Natural killer cell (primary cell): ENCODE data around the gene TP53INP2. TPM values are rescaled to one million over a fixed set of nuclear protein-coding genes. Genes with fewer than 3 reads are reported as not detected.

ENCODE experiments used
- ATAC-seq, 3 donors: fragments of 150-1000 bp in 2 of 3; fragments of 200-7000 bp in 1 of 3; cut with Tn5 transposase; 1 replicate in 1 of 3; 2 replicates in 2 of 3; pipeline ENCODE4 v1.10.0; 2021; ENCODE audit warnings: mild to moderate bottlenecking in 2 of 3, moderate library complexity in 2 of 3
- DNase-seq, 2 donors: peaks; one replicate each; pipeline versions ENCODE4 v3.0.0 to v3.0.0-alpha.2; 2013 to 2021; ENCODE audit warnings: mixed read lengths in 1 of 2
- H3K27ac ChIP-seq: one replicate; pipeline ENCODE4 v1.5.1; 2013; ENCODE audit warnings: mild to moderate bottlenecking, low read length
- H3K27me3 ChIP-seq: one replicate; pipeline ENCODE4 v1.6.1; 2013; ENCODE audit warnings: low read length; ENCODE audit not compliant: control insufficient read depth, insufficient read depth
- H3K36me3 ChIP-seq: one replicate; pipeline ENCODE4 v1.6.1; 2013; ENCODE audit warnings: low read length; ENCODE audit not compliant: control insufficient read depth, insufficient read depth
- H3K4me1 ChIP-seq: one replicate; pipeline ENCODE4 v1.6.1; 2013; ENCODE audit warnings: low read length; ENCODE audit not compliant: control insufficient read depth, insufficient read depth
- H3K4me3 ChIP-seq: one replicate; pipeline ENCODE4 v1.5.1; 2013; ENCODE audit warnings: low read length
- H3K9me3 ChIP-seq: one replicate; pipeline ENCODE4 v1.6.1; 2013; ENCODE audit warnings: low read length; ENCODE audit not compliant: control insufficient read depth, insufficient read depth
- H3K27ac Mint-ChIP-seq, 2 donors: one replicate each; pipeline ENCODE4 v1.8.0; 2022; ENCODE audit warnings: mild to moderate bottlenecking in 2 of 2, mixed read lengths in 2 of 2, moderate library complexity in 1 of 2
- H3K27me3 Mint-ChIP-seq, 2 donors: one replicate each; pipeline ENCODE4 v1.8.0; 2022; ENCODE audit warnings: low read depth in 2 of 2, mixed read lengths in 2 of 2
- H3K36me3 Mint-ChIP-seq: one replicate; pipeline ENCODE4 v1.8.0; 2022; ENCODE audit warnings: mixed read lengths
- H3K4me1 Mint-ChIP-seq, 2 donors: one replicate each; pipeline ENCODE4 v1.8.0; 2022; ENCODE audit warnings: mixed read lengths in 2 of 2
- H3K4me3 Mint-ChIP-seq: one replicate; pipeline ENCODE4 v1.8.0; 2022; ENCODE audit warnings: mild to moderate bottlenecking, moderate library complexity, mixed read lengths
- H3K9me3 Mint-ChIP-seq, 2 donors: one replicate each; pipeline ENCODE4 v1.8.0; 2022; ENCODE audit warnings: mixed read lengths in 2 of 2
- WGBS: methylation state at CpG from one replicate; pipeline ENCODE4 v1.1.7; 2013; ENCODE audit warnings: missing lambda C conversion rate; ENCODE audit not compliant: insufficient coverage; 5-methylcytosine and 5-hydroxymethylcytosine counted together
- intact Hi-C: fragments of 100-400 bp; cut with micrococcal nuclease; formaldehyde crosslinking; loops from one replicate; pipeline ENCODE4 v1.14.2; 2022
- total RNA-seq, 4 donors: library from RNA; stranded (reverse); fragments of 120-200 nt in 1 of 4; gene quantifications; one replicate each; pipeline versions ENCODE4 v1.2.3 to v1.2.4, GENCODE V29; 2013 to 2022
- TF ChIP-seq, protein P1 (sequence below): fragments of 200-600 bp; IDR thresholded peaks from one replicate; pipeline ENCODE4 v1.8.0; 2022; ENCODE audit warnings: antibody characterized with exemption

TP53INP2 gene
- total RNA-seq, 3 donors from 2014 or later (not counting 1 experiment from before 2014, with no cell fraction given): 30.7 to 56.3 (median 35.9) TPM

GRCh38 chr20:34705397-34706301 is 1.5 kb downstream of the TP53INP2 start:
- WGBS: 72% methylated on average over 5 of the region's 6 CpGs
- H3K27ac ChIP-seq: peak overlapping the region; percentile 50
- DNase-seq: peak in 1 of 2 donors; percentile 18
- ATAC-seq: no peak
- peaks cover 23 to 34% of the 10 kb centered on the region in 2 donors for H3K4me1 Mint-ChIP-seq
- no peaks in the 10 kb centered on the region for H3K9me3 ChIP-seq
- H3K27me3 Mint-ChIP-seq: peaks cover 0 to 12% of the 10 kb centered on the region in 2 donors
- no peak overlapping the region for H3K4me3 ChIP-seq
- TF ChIP-seq, protein P1, sequence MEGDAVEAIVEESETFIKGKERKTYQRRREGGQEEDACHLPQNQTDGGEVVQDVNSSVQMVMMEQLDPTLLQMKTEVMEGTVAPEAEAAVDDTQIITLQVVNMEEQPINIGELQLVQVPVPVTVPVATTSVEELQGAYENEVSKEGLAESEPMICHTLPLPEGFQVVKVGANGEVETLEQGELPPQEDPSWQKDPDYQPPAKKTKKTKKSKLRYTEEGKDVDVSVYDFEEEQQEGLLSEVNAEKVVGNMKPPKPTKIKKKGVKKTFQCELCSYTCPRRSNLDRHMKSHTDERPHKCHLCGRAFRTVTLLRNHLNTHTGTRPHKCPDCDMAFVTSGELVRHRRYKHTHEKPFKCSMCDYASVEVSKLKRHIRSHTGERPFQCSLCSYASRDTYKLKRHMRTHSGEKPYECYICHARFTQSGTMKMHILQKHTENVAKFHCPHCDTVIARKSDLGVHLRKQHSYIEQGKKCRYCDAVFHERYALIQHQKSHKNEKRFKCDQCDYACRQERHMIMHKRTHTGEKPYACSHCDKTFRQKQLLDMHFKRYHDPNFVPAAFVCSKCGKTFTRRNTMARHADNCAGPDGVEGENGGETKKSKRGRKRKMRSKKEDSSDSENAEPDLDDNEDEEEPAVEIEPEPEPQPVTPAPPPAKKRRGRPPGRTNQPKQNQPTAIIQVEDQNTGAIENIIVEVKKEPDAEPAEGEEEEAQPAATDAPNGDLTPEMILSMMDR: no peak
- H3K27me3 ChIP-seq: no peaks in the 10 kb centered on the region
- peaks cover 33% of the 10 kb centered on the region for H3K4me1 ChIP-seq
- H3K9me3 Mint-ChIP-seq: no peaks in the 10 kb centered on the region
- H3K36me3 Mint-ChIP-seq: no peaks in the 10 kb centered on the region
- peak overlapping the region; percentile 94 to 98 for H3K27ac Mint-ChIP-seq
- intact Hi-C loops: loop anchor here (5.0 to 10.0 kb wide), 2 partner anchors 143 to 171 kb away; no protein-coding TSS in a partner anchor
- peak overlapping the region; percentile 94 for H3K4me3 Mint-ChIP-seq
- no peaks in the 10 kb centered on the region for H3K36me3 ChIP-seq

DNA sequence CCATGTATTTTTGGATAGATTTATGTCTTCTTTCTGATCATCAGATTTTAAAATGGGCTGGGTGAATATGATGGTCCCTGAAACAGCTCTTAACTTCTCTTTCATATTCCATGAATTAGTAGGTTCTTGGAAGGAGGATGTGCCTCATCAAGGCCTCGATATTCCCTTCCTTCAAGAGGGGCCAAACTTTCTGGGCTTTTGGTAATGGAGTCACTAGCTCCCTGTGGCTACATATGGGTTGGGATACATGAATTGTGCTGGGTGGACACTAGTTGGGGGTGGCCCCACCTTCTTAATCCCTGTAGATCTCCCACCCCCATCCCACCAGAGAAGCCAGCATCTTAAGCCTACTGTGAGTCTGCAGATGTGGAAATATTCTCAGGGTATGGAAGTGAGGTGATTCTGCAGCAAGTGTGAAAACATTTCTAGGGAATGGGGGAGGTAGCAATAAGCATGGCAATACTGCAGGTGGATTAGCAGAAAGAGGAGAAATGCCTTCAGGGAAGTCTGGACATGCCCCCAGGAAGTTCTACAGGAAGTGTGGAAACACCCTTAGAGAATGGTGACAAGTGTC is 2.2 kb downstream of the TP53INP2 start:
- H3K4me3 Mint-ChIP-seq: peak overlapping the region; percentile 45
- DNase-seq (no peak), ATAC-seq (no peak)
- no peak overlapping the region for H3K4me3 ChIP-seq
- no peak overlapping the region for H3K27ac ChIP-seq
- H3K9me3 ChIP-seq: no peaks in the 10 kb centered on the region
- peaks cover 0 to 10% of the 10 kb centered on the region in 2 donors for H3K27me3 Mint-ChIP-seq
- H3K27me3 ChIP-seq: peaks cover 3% of the 10 kb centered on the region
- H3K4me1 Mint-ChIP-seq: peaks cover 25 to 38% of the 10 kb centered on the region in 2 donors
- intact Hi-C loops: loop anchor here (5.0 to 10.0 kb wide), 2 partner anchors 144 to 172 kb away; no protein-coding TSS in a partner anchor
- H3K36me3 ChIP-seq: no peaks in the 10 kb centered on the region
- H3K27ac Mint-ChIP-seq: peak overlapping the region; percentile 94 to 98
- H3K9me3 Mint-ChIP-seq: no peaks in the 10 kb centered on the region
- TF ChIP-seq, protein P1: no peak
- H3K4me1 ChIP-seq: peaks cover 35% of the 10 kb centered on the region
- no CpG with 5 or more reads among the region's 1 CpG for WGBS
- H3K36me3 Mint-ChIP-seq: no peaks in the 10 kb centered on the region

DNA sequence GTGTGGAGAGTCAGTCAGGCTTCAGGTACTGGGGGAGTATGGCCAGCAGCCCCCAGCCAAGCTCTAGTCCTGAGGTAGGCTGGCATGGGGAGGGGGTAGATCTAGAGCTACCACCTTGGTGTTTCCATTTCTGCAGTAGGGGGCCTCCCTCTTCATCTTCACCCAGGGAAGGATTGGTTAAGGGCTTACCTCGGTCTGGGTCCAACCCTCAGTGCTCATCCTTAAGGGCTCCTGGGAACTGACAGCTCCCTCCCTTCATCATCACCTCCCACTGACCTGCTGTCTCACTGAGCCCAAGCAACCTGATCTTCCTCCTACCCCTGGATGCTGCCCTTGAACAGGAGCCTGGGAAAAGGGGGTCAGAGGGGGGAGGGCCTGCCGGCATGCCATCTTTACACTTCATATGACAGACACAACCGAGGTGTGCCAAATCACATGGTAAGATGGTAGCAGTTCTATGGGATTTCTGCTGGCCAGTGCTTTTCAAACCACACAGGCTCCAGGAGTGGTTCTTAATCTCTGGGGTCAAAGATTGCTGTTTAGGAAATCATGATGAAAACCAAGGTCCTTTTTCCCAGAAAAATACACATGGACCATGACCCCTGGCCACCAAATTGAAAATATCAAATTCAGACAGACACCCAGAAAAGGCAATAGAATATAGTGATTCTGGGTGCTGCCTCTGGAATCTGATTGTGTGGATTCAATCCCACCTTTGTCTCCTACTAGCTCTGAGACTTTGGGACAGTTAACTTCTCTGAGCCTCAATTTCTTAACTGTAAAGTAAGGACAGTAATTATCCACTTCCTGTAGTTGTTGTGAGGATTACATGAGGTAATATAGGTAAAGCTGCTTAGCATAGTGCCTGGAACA is 3.0 kb downstream of the TP53INP2 start:
- Histone ChIP-seq H3K9me3 (no peaks in the 10 kb centered on the region), H3K4me1 (peaks cover 35% of the 10 kb centered on the region), H3K4me3 (no peak overlapping the region), H3K36me3 (no peaks in the 10 kb centered on the region), H3K27ac (no peak overlapping the region), H3K27me3 (peaks cover 3% of the 10 kb centered on the region)
- 86% methylated on average over 2 of the region's 3 CpGs for WGBS
- H3K4me3 Mint-ChIP-seq: peak overlapping the region; percentile 45
- ATAC-seq (no peak), DNase-seq (no peak)
- intact Hi-C loops: loop anchor here (5.0 to 10.0 kb wide), 2 partner anchors 145 to 172 kb away; no protein-coding TSS in a partner anchor
- no peaks in the 10 kb centered on the region for H3K9me3 Mint-ChIP-seq
- TF ChIP-seq, protein P1: no peak
- H3K27me3 Mint-ChIP-seq: peaks cover 0 to 4% of the 10 kb centered on the region in 2 donors
- H3K36me3 Mint-ChIP-seq: no peaks in the 10 kb centered on the region
- peak overlapping the region in 1 of 2 donors; percentile 98 for H3K27ac Mint-ChIP-seq
- peaks cover 25 to 38% of the 10 kb centered on the region in 2 donors for H3K4me1 Mint-ChIP-seq
